Mesothelial cell of epicardium (in vitro differentiated cells): Measurements from ENCODE around the gene ELAVL2. TPM values are rescaled to one million over a fixed set of nuclear protein-coding genes. Genes with fewer than 3 reads are reported as not detected.

Source experiments
- DNase-seq, 2 experiments: peaks; one replicate each; pipeline ENCODE4 v3.0.0; 2021; ENCODE audit warnings: low spot score in 2 of 2; ENCODE audit not compliant: unreplicated experiment in 2 of 2
- H3K27ac Mint-ChIP-seq: 2 replicates; pipeline ENCODE4 v1.8.0; 2021; ENCODE audit warnings: mixed read lengths
- H3K27me3 Mint-ChIP-seq: 2 replicates; pipeline ENCODE4 v1.8.0; 2021; ENCODE audit warnings: low read depth, mixed read lengths
- H3K36me3 Mint-ChIP-seq: 2 replicates; pipeline ENCODE4 v1.8.0; 2021; ENCODE audit warnings: mixed read lengths
- H3K4me1 Mint-ChIP-seq: 2 replicates; pipeline ENCODE4 v1.8.0; 2021; ENCODE audit warnings: mixed read lengths
- H3K4me3 Mint-ChIP-seq: 2 replicates; pipeline ENCODE4 v1.8.0; 2021; ENCODE audit warnings: mild to moderate bottlenecking, moderate library complexity, mixed read lengths
- H3K9me3 Mint-ChIP-seq: 2 replicates; pipeline ENCODE4 v1.8.0; 2021; ENCODE audit warnings: mixed read lengths
- total RNA-seq: library from RNA; stranded (reverse); gene quantifications from 3 replicates; pipeline ENCODE4 v1.2.1, GENCODE V29; 2021
- TF ChIP-seq, protein P1 (sequence below): fragments of 200-600 bp; sonication (generic); IDR thresholded peaks from one replicate; pipeline ENCODE4 v1.5.0; 2021; ENCODE audit warnings: antibody characterized with exemption; ENCODE audit not compliant: unreplicated experiment

The ELAVL2 gene
- total RNA-seq, 1 donor from 2014 or later, result 1.4 TPM

DNA sequence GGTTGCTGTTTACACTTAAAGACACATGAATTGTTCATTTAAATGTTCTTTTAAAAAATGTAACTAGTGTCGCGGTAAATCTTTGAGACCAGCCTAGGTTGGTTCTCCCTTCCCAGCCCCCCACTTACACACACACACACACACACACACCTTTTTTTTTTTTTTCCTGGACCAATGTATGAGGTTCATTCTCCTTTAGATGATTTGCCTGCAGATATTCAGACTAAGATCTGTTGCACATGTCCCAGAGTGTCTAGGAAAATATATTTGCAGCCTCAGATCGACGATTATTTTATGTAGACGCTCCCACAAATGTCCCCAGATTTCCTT, 4.4 kb upstream of the ELAVL2 start:
- TF ChIP-seq, protein P1, sequence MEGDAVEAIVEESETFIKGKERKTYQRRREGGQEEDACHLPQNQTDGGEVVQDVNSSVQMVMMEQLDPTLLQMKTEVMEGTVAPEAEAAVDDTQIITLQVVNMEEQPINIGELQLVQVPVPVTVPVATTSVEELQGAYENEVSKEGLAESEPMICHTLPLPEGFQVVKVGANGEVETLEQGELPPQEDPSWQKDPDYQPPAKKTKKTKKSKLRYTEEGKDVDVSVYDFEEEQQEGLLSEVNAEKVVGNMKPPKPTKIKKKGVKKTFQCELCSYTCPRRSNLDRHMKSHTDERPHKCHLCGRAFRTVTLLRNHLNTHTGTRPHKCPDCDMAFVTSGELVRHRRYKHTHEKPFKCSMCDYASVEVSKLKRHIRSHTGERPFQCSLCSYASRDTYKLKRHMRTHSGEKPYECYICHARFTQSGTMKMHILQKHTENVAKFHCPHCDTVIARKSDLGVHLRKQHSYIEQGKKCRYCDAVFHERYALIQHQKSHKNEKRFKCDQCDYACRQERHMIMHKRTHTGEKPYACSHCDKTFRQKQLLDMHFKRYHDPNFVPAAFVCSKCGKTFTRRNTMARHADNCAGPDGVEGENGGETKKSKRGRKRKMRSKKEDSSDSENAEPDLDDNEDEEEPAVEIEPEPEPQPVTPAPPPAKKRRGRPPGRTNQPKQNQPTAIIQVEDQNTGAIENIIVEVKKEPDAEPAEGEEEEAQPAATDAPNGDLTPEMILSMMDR, result no peak
- Mint-ChIP-seq H3K27me3 (peaks cover 55% of the 10 kb centered on the region), H3K27ac (no peak overlapping the region), H3K36me3 (no peaks in the 10 kb centered on the region), H3K9me3 (no peaks in the 10 kb centered on the region), H3K4me1 (peaks cover 9% of the 10 kb centered on the region), H3K4me3 (no peak overlapping the region)
- DNase-seq, result no peak

DNA sequence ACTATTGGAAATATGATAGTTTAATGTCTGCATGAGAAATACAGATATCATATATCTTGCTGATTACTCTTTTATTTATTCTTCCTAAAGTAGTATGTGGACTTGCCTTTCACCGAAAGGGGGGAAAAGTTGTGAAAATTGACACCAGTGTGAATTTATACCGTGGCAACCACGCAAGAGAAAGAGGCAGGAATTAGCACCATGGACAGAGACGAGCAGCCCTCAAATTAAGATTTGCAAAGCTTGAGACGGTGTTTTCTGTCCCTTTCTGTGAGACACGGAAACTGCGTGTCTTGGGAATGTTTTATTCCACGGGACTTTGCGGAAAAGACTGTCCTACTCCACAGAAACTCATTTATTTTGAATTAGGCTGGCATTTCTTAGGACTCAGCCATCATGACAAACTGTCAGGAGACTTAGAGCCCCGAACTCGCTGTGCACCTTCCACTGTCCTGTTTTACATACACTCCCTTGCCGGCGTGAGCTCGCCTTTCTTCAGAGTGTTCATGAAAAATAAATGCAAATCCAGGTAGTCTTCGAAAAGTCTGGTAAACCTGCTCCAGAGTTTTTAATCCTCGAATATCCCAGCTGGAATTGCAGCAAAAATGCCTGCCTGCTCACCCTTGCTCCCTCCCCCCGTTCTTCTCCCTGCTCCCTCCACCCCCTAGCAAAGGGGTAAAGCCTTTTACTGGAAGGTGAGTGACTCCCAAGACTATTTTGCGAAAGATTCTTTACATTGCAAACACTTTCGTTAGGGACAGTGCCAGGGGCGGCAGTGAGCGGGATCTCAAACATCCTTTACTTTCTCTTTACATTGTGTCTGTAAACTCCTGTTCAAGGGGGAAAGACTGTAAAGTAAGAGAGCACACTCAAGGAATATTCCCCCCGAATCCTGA, 3.8 kb upstream of the ELAVL2 start:
- Mint-ChIP-seq H3K27ac (no peak overlapping the region), H3K27me3 (peaks cover 52% of the 10 kb centered on the region), H3K4me1 (peaks cover 9% of the 10 kb centered on the region), H3K9me3 (no peaks in the 10 kb centered on the region), H3K4me3 (no peak overlapping the region), H3K36me3 (no peaks in the 10 kb centered on the region)
- TF ChIP-seq, protein P1, result no peak
- peak in 1 of 2 experiments; percentile 58 for DNase-seq

DNA sequence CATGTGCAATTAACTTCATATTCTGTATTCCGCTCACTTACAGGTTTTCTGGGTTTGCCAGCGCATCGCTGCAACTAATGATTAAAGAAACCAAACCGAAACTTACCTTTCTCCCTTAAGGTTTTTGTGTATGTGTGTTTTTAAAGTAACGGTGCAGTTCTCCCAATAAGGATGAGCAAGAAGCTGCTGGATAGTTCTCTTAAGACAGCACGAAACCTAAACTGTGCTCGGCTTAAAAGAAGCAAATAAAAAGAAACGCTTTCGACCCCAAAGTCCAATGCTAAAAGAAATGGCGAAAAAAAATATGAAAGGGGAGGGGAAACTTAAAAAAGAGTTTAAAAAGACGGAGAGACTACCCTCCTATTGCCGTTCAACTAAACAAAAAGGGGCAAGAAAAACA, 340 bp downstream of the ELAVL2 start:
- H3K27ac Mint-ChIP-seq, result no peak overlapping the region
- H3K27me3 Mint-ChIP-seq, result peaks cover 28% of the 10 kb centered on the region
- no peak overlapping the region for H3K4me3 Mint-ChIP-seq
- no peak for DNase-seq
- H3K4me1 Mint-ChIP-seq, result peaks cover 13% of the 10 kb centered on the region
- TF ChIP-seq, protein P1, result no peak
- no peaks in the 10 kb centered on the region for H3K36me3 Mint-ChIP-seq
- H3K9me3 Mint-ChIP-seq, result no peaks in the 10 kb centered on the region

DNA sequence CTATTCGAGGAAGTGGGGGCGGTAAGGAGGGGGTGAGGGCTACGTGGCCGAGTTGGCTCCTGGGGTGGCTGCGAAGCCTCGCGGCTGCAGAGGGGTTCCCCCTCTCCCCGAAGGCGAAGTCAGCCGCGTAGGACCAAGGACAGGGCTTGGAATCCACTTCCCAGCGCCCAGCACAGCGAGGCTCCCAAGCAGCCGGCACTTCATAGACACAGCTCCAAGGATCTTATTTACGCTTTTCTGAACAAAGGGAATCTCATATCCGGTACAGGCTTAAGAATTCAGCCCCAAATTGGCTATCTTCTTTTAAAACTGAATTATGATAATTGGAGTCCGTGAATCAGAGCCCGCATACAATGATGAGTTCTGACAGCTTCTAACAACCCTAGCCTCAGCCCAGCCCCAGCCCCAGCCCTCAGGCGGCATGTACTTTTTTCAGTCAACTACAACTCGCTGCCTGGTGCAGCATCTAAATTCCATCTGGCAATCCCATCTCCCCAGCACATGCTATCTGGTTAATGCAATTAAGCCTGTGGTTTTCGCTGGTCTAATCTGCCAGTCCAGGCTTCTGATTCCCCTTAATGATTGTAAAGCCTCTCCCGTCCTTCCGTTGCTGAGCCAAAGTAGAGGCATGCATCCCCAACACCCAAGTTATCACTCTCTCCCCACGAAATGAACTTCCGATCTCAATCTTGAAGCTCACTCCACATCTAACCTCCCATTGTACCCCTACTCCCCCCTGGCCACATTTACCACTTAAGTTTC, 1.0 kb downstream of the ELAVL2 start:
- H3K36me3 Mint-ChIP-seq, result no peaks in the 10 kb centered on the region
- H3K27ac Mint-ChIP-seq, result no peak overlapping the region
- H3K27me3 Mint-ChIP-seq, result peaks cover 28% of the 10 kb centered on the region
- TF ChIP-seq, protein P1, result no peak
- no peak overlapping the region for H3K4me3 Mint-ChIP-seq
- no peaks in the 10 kb centered on the region for H3K9me3 Mint-ChIP-seq
- peaks cover 11% of the 10 kb centered on the region for H3K4me1 Mint-ChIP-seq
- DNase-seq, result peak in 1 of 2 experiments; percentile 65

DNA sequence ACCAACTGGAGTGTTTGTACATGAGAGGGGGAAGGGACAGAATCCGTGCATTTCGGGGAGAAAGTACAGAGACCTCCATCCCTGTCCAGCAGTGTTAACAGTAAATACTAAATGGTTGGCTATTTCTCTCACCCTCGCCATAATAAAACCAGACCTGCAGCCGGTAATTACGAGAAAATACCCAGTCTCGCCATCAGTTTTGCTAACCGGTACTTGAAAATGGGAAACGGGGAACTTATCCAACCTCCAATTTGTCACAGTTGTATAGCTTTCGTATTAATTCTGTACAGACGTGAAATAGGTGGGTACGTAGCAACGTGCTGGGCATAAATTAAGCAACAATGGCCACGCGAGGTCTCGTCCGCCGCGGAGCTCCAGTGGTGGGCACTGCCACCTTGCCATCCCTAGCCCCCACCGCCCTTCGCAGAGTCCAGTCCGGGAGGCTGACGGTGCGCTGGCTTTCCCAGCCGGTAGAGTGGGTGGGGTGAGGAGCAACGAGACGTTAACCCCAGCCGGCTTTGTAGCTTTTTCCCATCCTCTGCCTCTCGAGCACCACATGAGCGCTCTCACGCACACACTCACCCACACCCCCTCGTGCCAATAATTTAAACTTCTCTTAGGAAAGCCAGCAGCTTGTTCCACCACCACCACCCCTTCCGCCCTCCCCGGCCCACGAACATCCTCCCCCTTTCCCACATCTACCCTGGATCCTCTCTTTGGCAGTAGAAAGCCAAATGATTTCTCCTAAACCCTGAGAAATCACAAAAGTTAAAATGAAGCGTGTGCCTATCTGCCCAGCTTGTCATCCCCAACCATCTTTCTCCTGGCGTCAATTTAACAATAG, 1.8 kb downstream of the ELAVL2 start:
- DNase-seq, result no peak
- Mint-ChIP-seq H3K27me3 (peaks cover 28% of the 10 kb centered on the region), H3K4me1 (peaks cover 11% of the 10 kb centered on the region), H3K27ac (no peak overlapping the region), H3K4me3 (no peak overlapping the region), H3K36me3 (no peaks in the 10 kb centered on the region), H3K9me3 (no peaks in the 10 kb centered on the region)
- TF ChIP-seq, protein P1, result no peak
